Measurements from ENCODE around the gene BTN2A1. TPM values are rescaled to one million over a fixed set of nuclear protein-coding genes. Genes with fewer than 3 reads are reported as not detected.

Gene BTN2A1
- total and polyA plus RNA-seq, 2 of the 13 experiments (the other 11 are each of a cell fraction or from before 2014, with no cell fraction given), result 16.4 to 30.4 TPM

- no peak for ATAC-seq
These were observed 19.8 kb upstream of the BTN2A1 start for GRCh38 chr6:26438000-26438399.

GRCh38 chr6:26439151-26440125 lies 18.3 kb upstream of the BTN2A1 start:
- intact Hi-C loops (cut with micrococcal nuclease; ENCODE audit: unreplicated experiment), result no loop called here
- no peaks in the 10 kb centered on the region; a peak in 1 of 5 replicates for H3K27me3 ChIP-seq (ENCODE audit: control insufficient read depth in 1 of 2, insufficient read depth in 2 of 2, low read length in 2 of 2)
- H3K4me3 ChIP-seq (replicated peaks in 1 of 3; ENCODE audit: insufficient read depth in 1 of 3, low read depth in 2 of 3, low read length in 3 of 3), result peak overlapping the region; percentile 40 to 68 (median 67); a peak in 5 of 6 replicates
- no peaks in the 10 kb centered on the region for H4K20me1 ChIP-seq (ENCODE audit: insufficient read depth, low read length)
- FAIRE-seq, result no peak
- no peaks in the 10 kb centered on the region for H3K79me2 ChIP-seq (ENCODE audit: insufficient read depth, low read length)
- H3K36me3 ChIP-seq (replicated peaks in 1 of 2; ENCODE audit: control insufficient read depth in 1 of 2, insufficient read depth in 2 of 2, low read length in 2 of 2), result no peaks in the 10 kb centered on the region
- H3K4me2 ChIP-seq (ENCODE audit: low read depth, low read length), result peak overlapping the region; percentile 83
- H3K4me1 ChIP-seq (ENCODE audit: insufficient read depth, low read length), result peaks cover 18% of the 10 kb centered on the region
- ChIA-PET POLR2A (interaction anchor here (1.2 kb wide), 1 partner anchor 94 kb away, joined by 3 read pairs; no protein-coding TSS in a partner anchor), CTCF (ENCODE audit: low intra/inter-chr PET ratio, low total read pairs) (no interaction called here)
- no peaks in the 10 kb centered on the region for H3K9me3 ChIP-seq (ENCODE audit: low read length)
- BruUV-seq (replicated peaks), result no TSS peak
- peak overlapping the region; percentile 20 for H3K27ac ChIP-seq (ENCODE audit: extremely low read length, insufficient read depth, low read length)
- no peak for DNase-seq (ENCODE audit: low spot score)
- H3K9ac ChIP-seq (ENCODE audit: insufficient read depth, low read depth, low read length), result peak overlapping the region; percentile 70
- peak overlapping the region; percentile 99 for H2AFZ ChIP-seq (ENCODE audit: low read length)
- in situ Hi-C loops (cut with HindIII; ENCODE audit: extremely low pct_ligation_motif_present, low pct_unique_long_range_greater_than_20kb), result no loop called here
- ATAC-seq, result no peak
- WGBS (ENCODE audit: low lambda C conversion rate), result 86% methylated on average over 7 of the region's 7 CpGs
- 0 out of 2 replicates have a peak, but pooled peaks have one; percentile 36 for TF ChIP-seq ELF4 (CRISPR knock-in tag; IDR thresholded peaks at IDR 0.05; ENCODE audit: borderline replicate concordance)
- TF ChIP-seq HHEX (CRISPR knock-in tag; IDR thresholded peaks at IDR 0.05), result no peak
- no peak for TF ChIP-seq ATF7-NPFF (CRISPR knock-in tag; IDR thresholded peaks at IDR 0.05; ENCODE audit: low read depth)
- TF ChIP-seq ZNF678 (CRISPR knock-in tag; IDR thresholded peaks at IDR 0.05), result 0 out of 2 replicates have a peak, but pooled peaks have one; percentile 47
- no peak for TF ChIP-seq ZBTB46 (CRISPR knock-in tag; IDR thresholded peaks at IDR 0.05; ENCODE audit: borderline replicate concordance)
- no peak for TF ChIP-seq POGK (CRISPR knock-in tag; conservative IDR thresholded peaks at IDR 0.05)
- no peak for TF ChIP-seq ZNF616 (CRISPR knock-in tag; IDR thresholded peaks at IDR 0.05; ENCODE audit: low read depth)
- TF ChIP-seq RFX5 (IDR thresholded peaks at IDR 0.05; ENCODE audit: low read depth, low read length), result 0 out of 2 replicates have a peak, but pooled peaks have one; percentile 7
- 0 out of 2 replicates have a peak, but pooled peaks have one; percentile 46 for TF ChIP-seq GTF3A (CRISPR knock-in tag; conservative IDR thresholded peaks at IDR 0.05)
- no peak for TF ChIP-seq RXRA (CRISPR knock-in tag; IDR thresholded peaks at IDR 0.05)
- no peak for TF ChIP-seq ZBTB8A (CRISPR knock-in tag; IDR thresholded peaks at IDR 0.05; ENCODE audit: borderline replicate concordance, low read depth)
- TF ChIP-seq ZSCAN30 (CRISPR knock-in tag; IDR thresholded peaks at IDR 0.05), result 0 out of 2 replicates have a peak, but pooled peaks have one; percentile 15

More at GRCh38 chr6:26438000-26438399, 19.8 kb upstream of the BTN2A1 start:
- ChIA-PET CTCF (ENCODE audit: low intra/inter-chr PET ratio, low total read pairs) (no interaction called here), POLR2A (no interaction called here)
- no peak overlapping the region for H3K27ac ChIP-seq (ENCODE audit: extremely low read length, insufficient read depth, low read length)
- H3K27me3 ChIP-seq (ENCODE audit: control insufficient read depth in 1 of 2, insufficient read depth in 2 of 2, low read length in 2 of 2), result no peaks in the 10 kb centered on the region; a peak in 1 of 5 replicates
- H3K9ac ChIP-seq (ENCODE audit: insufficient read depth, low read depth, low read length), result no peak overlapping the region
- intact Hi-C loops (cut with micrococcal nuclease; ENCODE audit: unreplicated experiment) (no loop called here), in situ Hi-C loops (cut with HindIII; ENCODE audit: extremely low pct_ligation_motif_present, low pct_unique_long_range_greater_than_20kb) (no loop called here)
- H2AFZ ChIP-seq (ENCODE audit: low read length), result no peak overlapping the region
- no peak for DNase-seq (ENCODE audit: low spot score)
- WGBS (ENCODE audit: low lambda C conversion rate), result 86% methylated on average over 1 of the region's 1 CpG
- H4K20me1 ChIP-seq (ENCODE audit: insufficient read depth, low read length), result no peaks in the 10 kb centered on the region
- no peak overlapping the region for H3K4me3 ChIP-seq (replicated peaks in 1 of 3; ENCODE audit: insufficient read depth in 1 of 3, low read depth in 2 of 3, low read length in 3 of 3)
- TF ChIP-seq CEBPB (IDR thresholded peaks at IDR 0.05; ENCODE audit: borderline replicate concordance, low read depth, low read length) (peak; percentile 25; the same call in 1 of the 2 replicates), NFIC (IDR thresholded peaks at IDR 0.05; ENCODE audit: low read length) (no peak)
- no TSS peak for BruUV-seq (replicated peaks)
- no peaks in the 10 kb centered on the region for H3K79me2 ChIP-seq (ENCODE audit: insufficient read depth, low read length)
- no peaks in the 10 kb centered on the region for H3K36me3 ChIP-seq (replicated peaks in 1 of 2; ENCODE audit: control insufficient read depth in 1 of 2, insufficient read depth in 2 of 2, low read length in 2 of 2)
- peaks cover 20% of the 10 kb centered on the region for H3K4me1 ChIP-seq (ENCODE audit: insufficient read depth, low read length)
- FAIRE-seq, result no peak
- H3K9me3 ChIP-seq (ENCODE audit: low read length), result no peaks in the 10 kb centered on the region
- no peak overlapping the region for H3K4me2 ChIP-seq (ENCODE audit: low read depth, low read length)
